ENCODE results near the gene PDZRN4. TPM values are rescaled to one million over a fixed set of nuclear protein-coding genes. Genes with fewer than 3 reads are reported as not detected.

The PDZRN4 gene
- total RNA-seq, 1 donor from 2014 or later: not detected

GRCh38 chr12:41621291-41621690, 433.2 kb downstream of the PDZRN4 start:
- no peak for TF ChIP-seq CTCF (IDR thresholded peaks at IDR 0.05; ENCODE audit: insufficient read depth, low read length, severe bottlenecking)
- no peaks in the 10 kb centered on the region for H3K27me3 ChIP-seq (ENCODE audit: control insufficient read depth, insufficient read depth, low read length)
- no peak overlapping the region for H3K4me3 ChIP-seq (ENCODE audit: low read depth, low read length)
- DNase-seq (ENCODE audit: low read depth) (peak; percentile 32), FAIRE-seq (no peak)
- H3K36me3 ChIP-seq (ENCODE audit: control insufficient read depth, insufficient read depth, low read length): no peaks in the 10 kb centered on the region
